Adrenal gland (tissue), 5 donors: ENCODE measurements around the gene NDUFC2.

Experiments
- CTCF ChIP-seq, 6 experiments: fragments of 450-650 bp in 4 of 6; fragments of 200-600 bp in 2 of 6; sonication (generic) in 1 of 6; IDR thresholded peaks; 1 replicate in 5 of 6; 2 replicates in 1 of 6; pipeline versions ENCODE4 v1.5.1 to v1.8.0; 2016 to 2021; ENCODE audit warnings: antibody characterized with exemption in 6 of 6, mild to moderate bottlenecking in 2 of 6, moderate library complexity in 1 of 6
- POLR2A ChIP-seq, 2 donors: fragments of 450-650 bp; IDR thresholded peaks; one replicate each; pipeline ENCODE4 v1.6.1; 2017; ENCODE audit warnings: antibody characterized with exemption in 2 of 2, mild to moderate bottlenecking in 2 of 2, moderate library complexity in 1 of 2
- donor health status: DM: no; HTN: no; CAD: no.

GRCh38 chr11:78083021-78083420, 3.4 kb upstream of the NDUFC2 start:
- TF ChIP-seq CTCF (IDR thresholded peaks at IDR 0.05) (no peak), POLR2A (IDR thresholded peaks at IDR 0.05) (no peak)
